Psoas muscle (tissue), 8 donors: ENCODE results near the gene LYZL4. TPM values are rescaled to one million over a fixed set of nuclear protein-coding genes. Genes with fewer than 3 reads are reported as not detected.

ENCODE experiments used
- ATAC-seq, 4 donors: fragments of 200-7000 bp; cut with Tn5 transposase; one replicate each; pipeline ENCODE4 v1.9.1; 2020; ENCODE audit warnings: moderate library complexity in 3 of 4, mild to moderate bottlenecking in 2 of 4
- DNase-seq, 2 donors: peaks; one replicate each; pipeline ENCODE4 v3.0.0-alpha.2; 2020
- H3K27ac ChIP-seq: fragments of 200-600 bp; one replicate; pipeline ENCODE4 v1.8.0; 2022
- H3K27me3 ChIP-seq, 3 donors: fragments of 200-600 bp in 1 of 3; one replicate each; pipeline versions ENCODE4 v1.6.1 to v1.8.0; 2013 to 2022; ENCODE audit warnings: low read length in 2 of 3, mild to moderate bottlenecking in 2 of 3, moderate library complexity in 1 of 3; ENCODE audit not compliant: insufficient read depth in 3 of 3
- H3K36me3 ChIP-seq, 2 donors: fragments of 200-600 bp in 1 of 2; one replicate each; pipeline versions ENCODE4 v1.6.1 to v1.8.0; 2013 to 2022; ENCODE audit warnings: low read depth in 1 of 2, mild to moderate bottlenecking in 1 of 2, moderate library complexity in 1 of 2; ENCODE audit not compliant: insufficient read depth in 1 of 2
- H3K4me1 ChIP-seq: fragments of 200-600 bp; one replicate; pipeline ENCODE4 v1.8.0; 2022
- H3K4me3 ChIP-seq: fragments of 200-600 bp; one replicate; pipeline ENCODE4 v1.8.0; 2022; ENCODE audit warnings: mild to moderate bottlenecking
- H3K9me3 ChIP-seq: fragments of 200-600 bp; one replicate; pipeline ENCODE4 v1.8.0; 2022
- CTCF ChIP-seq: fragments of 200-600 bp; IDR thresholded peaks from one replicate; pipeline ENCODE4 v1.8.0; 2022; ENCODE audit warnings: antibody characterized with exemption
- WGBS, 3 donors: extraction: QIAGEN DNeasy Blood & Tissue Kit; methylation state at CpG; one replicate each; pipeline versions ENCODE4 v1.1.6 to v1.1.7; 2013; 5-methylcytosine and 5-hydroxymethylcytosine counted together
- intact Hi-C, 2 donors: fragments of 100-400 bp; cut with DNase I; formaldehyde crosslinking; loops; one replicate each; pipeline versions ENCODE4 v1.11.0 to v1.14.2; 2022
- polyA plus RNA-seq, 3 donors: library from polyadenylated mRNA; stranded (reverse); fragments of 200-250 nt; gene quantifications; one replicate each; pipeline ENCODE4 v1.2.3, GENCODE V29; 2013
- total RNA-seq, 4 donors: library from RNA; stranded (reverse); fragmentation: NEBNext Ultra II Directional in 2 of 4; extraction: Animal tissue kit (Norgen Biotek cat#: 25700) in 2 of 4; gene quantifications; one replicate each; pipeline versions ENCODE4 v1.2.1 to v1.2.4, GENCODE V29; 2021 to 2023
- donor health status: healthy with polysubstance abuse.
- donor health status: DM: no; HTN: no; CAD: no; lungs with moderate emphysema.
- donor health status: Bipolar disorder and iron deficiency.
- donor health status: healthy.
- donor health status: DM: yes; HTN: yes; CAD: no.
- donor health status: DM: no; HTN: no; CAD: no.
- donor health status: DM: no; HTN: no; CAD: no.
- donor health status: DM: yes; HTN: yes; CAD: no.

Gene LYZL4
- total and polyA plus RNA-seq, 7 donors = not detected

GRCh38 chr3:42451116-42451515 lies 40.7 kb upstream of the LYZL4 start:
- Histone ChIP-seq H3K27ac (no peak overlapping the region), H3K4me3 (no peak overlapping the region), H3K4me1 (no peaks in the 10 kb centered on the region), H3K9me3 (no peaks in the 10 kb centered on the region), H3K36me3 (no peaks in the 10 kb centered on the region), H3K27me3 (peaks cover 0 to 2% (median 0%) of the 10 kb centered on the region in 3 donors)
- intact Hi-C loops = no loop called here
- no peak for TF ChIP-seq CTCF
- ATAC-seq (no peak), DNase-seq (no peak)
- WGBS, 3 donors = 78 to 82% (median 81%) methylated on average over 2 of the region's 2 CpGs

- 97 to 100% (median 97%) methylated on average over 1 of the region's 1 CpG for WGBS, 3 donors
- Histone ChIP-seq H3K36me3 (no peaks in the 10 kb centered on the region), H3K27ac (no peak overlapping the region), H3K9me3 (no peaks in the 10 kb centered on the region), H3K4me3 (no peak overlapping the region), H3K27me3 (peaks cover 0 to 2% (median 0%) of the 10 kb centered on the region in 3 donors), H3K4me1 (no peaks in the 10 kb centered on the region)
- no peak for TF ChIP-seq CTCF
- ATAC-seq (no peak), DNase-seq (no peak)
- intact Hi-C loops = no loop called here
Observed at GRCh38 chr3:42450567-42450966, 40.2 kb upstream of the LYZL4 start.

GRCh38 chr3:42447481-42447880 lies 37.1 kb upstream of the LYZL4 start:
- intact Hi-C loops = loop anchor here (10.0 kb wide), 2 partner anchors 333 to 553 kb away; no protein-coding TSS in a partner anchor
- ATAC-seq (no peak), DNase-seq (no peak)
- Histone ChIP-seq H3K27ac (no peak overlapping the region), H3K4me3 (no peak overlapping the region), H3K27me3 (peaks cover 0 to 2% (median 0%) of the 10 kb centered on the region in 3 donors), H3K36me3 (no peaks in the 10 kb centered on the region), H3K9me3 (no peaks in the 10 kb centered on the region), H3K4me1 (no peaks in the 10 kb centered on the region)
- WGBS, 3 donors = 43 to 73% (median 67%) methylated on average over 1 of the region's 1 CpG
- TF ChIP-seq CTCF = no peak

- intact Hi-C loops = loop anchor here (10.0 kb wide), 2 partner anchors 332 to 552 kb away; no protein-coding TSS in a partner anchor
- DNase-seq = no peak
- Histone ChIP-seq H3K4me3 (no peak overlapping the region), H3K36me3 (no peaks in the 10 kb centered on the region), H3K4me1 (no peaks in the 10 kb centered on the region), H3K9me3 (no peaks in the 10 kb centered on the region), H3K27ac (no peak overlapping the region), H3K27me3 (peaks cover 0 to 2% (median 0%) of the 10 kb centered on the region in 3 donors)
- no peak for ATAC-seq
- TF ChIP-seq CTCF = no peak
- WGBS, 3 donors = 76 to 83% (median 77%) methylated on average over 4 of the region's 4 CpGs
Observed at GRCh38 chr3:42446111-42447050, 36.0 kb upstream of the LYZL4 start.
